Activated T-cell treated with anti-CD3 and anti-CD28 coated beads for 48 hours (primary cell): ENCODE data around the gene SLC39A5.
"Not testable (repeated sequence)": the region's sequence is repeated elsewhere in the genome, so short reads cannot be mapped to it uniquely, and the experiment has no call there.

Experiments used
- DNase-seq: peaks from one replicate; pipeline ENCODE4 v3.0.0-alpha.2; 2020; ENCODE audit warnings: low read depth

Gene SLC39A5

GRCh38 chr12:56280849-56281248 is 51.0 kb downstream of the SLC39A5 start:
- no peak for DNase-seq

GRCh38 chr12:56282030-56282429 is 52.2 kb downstream of the SLC39A5 start:
- DNase-seq, result no peak

DNA sequence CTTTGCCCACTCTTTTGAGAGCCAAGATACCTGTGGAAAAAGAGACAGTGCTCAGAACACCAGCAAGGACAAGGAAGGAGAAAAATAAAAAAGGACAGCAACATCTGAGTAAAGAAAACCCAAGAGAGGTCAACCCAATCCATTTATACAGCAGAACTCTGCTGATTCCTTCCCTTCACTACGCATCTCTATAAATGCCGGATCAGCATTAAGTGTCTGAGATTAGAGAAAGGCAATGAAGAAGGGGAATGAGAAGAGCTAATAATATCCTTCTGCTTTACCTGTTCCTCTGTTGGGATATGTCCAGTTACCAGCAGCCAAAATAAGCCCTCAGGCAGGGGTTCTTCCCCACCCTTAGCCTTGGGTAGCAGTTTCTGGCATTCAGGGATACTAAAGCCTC is 52.7 kb downstream of the SLC39A5 start:
- DNase-seq, result no peak

GRCh38 chr12:56284263-56284662 is 54.4 kb downstream of the SLC39A5 start:
- not testable (repeated sequence) for DNase-seq

DNA sequence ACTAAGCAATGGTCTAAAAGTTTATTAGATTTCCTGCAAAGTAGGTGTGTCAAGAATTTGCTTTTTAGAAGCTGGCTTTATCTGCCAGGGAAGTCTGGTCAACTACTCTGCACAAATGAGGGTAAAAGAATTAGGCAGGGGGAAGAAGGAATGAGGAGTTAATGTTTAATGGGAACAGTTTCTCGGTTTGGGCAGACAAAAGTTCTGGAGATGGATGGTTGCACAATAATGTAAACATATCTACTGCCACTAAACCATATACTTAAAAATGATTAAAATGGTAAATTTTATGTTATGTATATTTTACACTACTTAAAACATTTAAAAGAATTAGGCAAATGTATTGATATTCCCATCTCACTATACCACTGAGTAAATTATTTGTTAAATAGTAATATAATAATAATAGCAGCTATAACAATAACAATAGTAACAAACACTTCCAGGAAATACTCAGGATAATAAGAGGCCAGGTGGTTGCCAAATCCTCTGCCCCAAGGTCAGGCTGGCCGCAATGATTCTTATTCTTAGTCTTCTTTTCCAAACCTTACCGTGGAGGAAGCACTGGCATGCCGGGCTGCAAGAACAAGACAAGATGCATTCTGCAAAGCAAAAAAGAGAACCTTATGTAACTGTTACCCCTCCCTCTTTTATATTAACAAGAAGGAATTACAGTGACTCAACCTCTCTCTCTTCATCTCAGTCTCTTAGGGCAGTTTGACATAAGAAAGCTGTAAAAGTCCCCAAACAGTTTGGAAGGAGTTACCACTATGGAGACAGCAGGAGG is 56.4 kb downstream of the SLC39A5 start:
- no peak for DNase-seq
